Measurements from ENCODE around the gene CALU.

The CALU gene

DNA sequence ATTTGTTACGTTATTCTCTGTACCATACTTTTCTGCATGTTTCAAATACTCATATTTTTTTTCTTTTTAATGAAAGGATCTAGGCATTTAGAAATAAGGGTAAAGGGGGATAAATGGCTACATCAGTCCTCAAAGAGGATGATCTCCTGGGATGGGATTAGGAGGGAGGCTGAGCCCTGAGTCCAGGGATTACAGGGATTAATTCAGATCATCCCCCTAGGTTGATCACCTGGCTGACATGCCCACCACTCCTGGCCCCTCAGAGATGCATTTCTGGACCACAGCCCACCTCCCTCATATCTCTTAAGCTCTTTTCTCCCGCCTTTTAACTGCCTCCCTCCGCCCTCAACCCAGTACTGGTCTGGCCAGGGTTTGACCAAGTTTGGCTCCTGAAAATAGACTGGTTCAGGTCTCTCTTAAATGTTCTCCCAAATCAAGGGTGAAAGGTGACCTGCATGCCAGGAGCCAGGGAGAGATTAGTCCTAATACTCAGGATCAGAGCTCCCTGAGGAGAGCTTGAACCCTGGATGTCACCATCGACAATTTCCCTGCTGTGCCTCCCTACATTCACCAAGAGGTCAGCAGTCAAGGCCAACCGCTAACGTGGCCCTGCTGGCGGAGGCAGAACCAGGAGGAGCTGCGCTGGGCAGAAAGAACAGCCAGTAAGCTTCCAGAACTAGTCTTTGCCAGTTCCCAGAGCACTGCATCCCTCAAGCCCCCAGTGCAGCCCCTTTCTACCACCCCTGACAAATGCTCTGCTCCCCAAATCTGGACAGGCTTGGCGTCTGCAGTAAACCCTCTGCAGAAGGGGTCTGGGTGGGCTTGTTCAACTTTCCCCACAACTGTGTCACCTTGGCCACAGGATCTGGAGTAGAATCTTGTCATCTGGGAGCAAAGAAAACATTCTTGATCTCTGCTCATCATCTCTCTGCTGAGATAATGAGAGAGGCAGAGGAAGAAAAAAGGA is 49.6 kb downstream of the CALU start:
- no peak for DNase-seq (ENCODE audit: low spot score)

DNA sequence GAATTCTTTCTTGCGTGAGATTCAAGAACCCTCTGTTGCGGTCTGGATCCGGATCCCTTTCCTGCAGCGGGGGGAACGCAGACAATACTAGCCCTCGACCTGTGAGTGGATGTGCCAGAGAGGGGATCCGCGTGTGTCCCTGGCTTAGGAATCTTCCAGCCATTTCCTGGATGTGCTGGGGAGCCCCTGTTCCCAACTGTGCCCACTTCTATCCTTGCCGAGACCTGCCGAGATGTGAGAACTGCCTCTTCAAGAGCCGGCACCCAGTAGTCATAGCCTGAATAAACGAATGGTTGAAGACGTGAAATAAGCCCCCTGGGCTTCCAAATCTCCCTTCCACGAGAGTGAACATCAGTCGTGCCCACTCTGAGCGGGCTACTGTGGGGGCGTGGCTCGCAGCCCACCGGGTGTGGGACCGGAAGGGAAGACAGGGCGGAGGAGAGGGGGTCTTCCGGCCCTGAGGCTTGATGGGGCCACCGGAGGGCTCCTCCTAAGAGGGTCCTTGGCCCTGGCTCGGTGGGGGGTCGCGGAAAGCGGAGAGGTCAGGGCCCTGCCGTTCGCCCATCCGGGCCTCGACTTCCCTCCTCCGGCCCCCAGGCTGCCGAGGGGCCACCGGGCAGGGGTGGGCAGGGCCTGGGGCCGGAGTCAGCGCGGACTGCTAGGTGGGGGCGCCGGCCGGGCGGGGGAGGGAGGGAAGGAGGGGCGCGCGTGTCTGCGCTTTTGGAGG is 51.3 kb downstream of the CALU start:
- DNase-seq (ENCODE audit: low spot score): no peak

DNA sequence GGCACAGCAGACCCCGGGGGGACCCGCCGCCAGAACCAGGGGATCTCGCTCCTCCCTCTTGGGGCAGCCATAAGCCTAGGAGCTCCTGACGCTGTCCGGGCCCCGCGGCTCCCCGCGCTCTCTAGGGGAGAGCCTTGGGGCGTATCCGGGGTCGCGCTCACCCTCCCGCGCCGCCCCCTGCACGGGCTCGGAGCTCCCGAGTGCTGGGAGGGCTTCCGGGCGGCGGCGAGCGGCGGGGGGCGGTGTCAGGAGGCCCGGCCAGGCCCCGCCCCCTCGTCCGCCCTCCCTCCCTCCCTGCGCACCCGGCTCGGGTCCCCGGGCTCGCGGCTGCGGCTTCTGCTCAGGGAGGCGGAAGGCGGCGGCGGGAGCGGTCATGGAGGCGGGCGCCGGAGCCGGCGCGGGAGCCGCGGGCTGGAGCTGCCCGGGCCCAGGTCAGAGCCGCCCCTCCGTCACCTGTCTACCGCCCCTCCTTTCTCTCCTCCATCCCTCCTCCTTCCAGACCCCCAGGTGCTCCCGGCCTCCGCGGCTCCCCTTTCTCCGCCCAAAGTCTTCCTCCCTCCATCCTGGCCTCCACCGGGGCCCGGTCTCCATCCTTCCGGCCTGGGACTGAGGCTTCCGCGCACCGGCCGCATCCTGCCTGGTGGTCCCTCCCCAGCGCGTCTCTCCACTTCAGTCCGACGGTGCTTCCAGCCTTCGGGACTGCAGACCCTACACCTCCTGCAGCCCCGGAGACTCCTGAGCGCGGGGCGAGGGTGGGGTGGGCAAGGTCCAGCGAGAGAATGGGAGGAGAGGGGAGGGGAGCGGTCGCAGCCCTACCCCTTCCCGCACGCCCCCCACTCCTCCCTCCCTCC is 52.2 kb downstream of the CALU start, which contains the start of gene CCDC136:
Gene CCDC136, plus strand, starts transcription at position 848 of the 851 bp plus-strand sequence. CDS start 444 bp downstream, outside the sequence.
- peak; percentile 44 for DNase-seq (ENCODE audit: low spot score)

DNA sequence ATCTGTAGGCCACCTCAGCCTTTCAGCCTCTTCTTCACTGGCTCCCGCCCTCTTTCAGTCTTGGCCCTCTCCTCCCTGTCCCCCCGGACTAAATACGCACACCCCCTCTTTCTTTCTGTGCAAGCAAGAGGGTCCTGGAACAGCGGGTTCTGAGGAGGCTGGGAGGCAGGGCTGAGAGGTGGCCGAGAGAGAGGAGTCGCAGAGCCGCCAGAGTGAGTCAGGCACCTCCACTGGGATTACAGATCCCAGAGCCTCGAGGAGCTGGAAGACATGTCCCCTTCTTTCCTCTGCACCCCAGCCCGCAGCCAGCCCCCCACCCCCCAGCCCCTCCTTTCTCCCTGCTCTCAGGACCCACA is 52.8 kb downstream of the CALU start:
- no peak for DNase-seq (ENCODE audit: low spot score)

DNA sequence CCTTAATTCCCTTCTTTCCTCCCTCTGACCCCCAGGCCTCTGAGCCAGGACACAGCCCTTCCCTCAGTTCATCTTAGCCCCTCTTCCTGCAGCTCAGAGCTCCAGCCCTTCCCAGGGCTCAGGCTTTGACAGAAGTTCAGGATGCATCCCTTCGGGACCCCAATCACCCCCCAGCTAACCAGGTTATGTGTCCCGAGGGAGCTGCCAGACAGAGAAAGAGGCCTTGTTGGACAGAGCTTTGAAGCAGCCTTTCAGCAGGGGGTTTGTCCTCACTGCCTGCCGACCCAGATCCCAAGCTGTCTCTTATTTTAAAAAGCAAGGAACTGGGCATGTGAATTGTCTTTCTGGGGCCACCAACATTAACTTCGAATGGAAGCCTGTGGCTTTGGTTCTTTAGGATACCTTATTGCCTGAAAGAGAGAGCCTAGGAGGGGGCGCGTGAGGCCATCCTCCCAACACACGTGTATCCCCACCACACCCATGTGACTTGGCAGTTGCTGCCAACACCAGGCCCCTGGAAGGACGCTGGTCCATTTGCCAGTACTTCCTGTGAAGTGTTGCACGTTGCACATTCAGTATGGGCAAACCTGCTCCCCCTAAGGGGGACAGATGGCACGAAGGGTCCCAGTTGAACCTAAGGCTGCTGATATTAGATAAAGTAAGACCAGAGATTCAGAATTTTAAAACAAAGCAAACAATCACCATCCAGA is 53.5 kb downstream of the CALU start:
- no peak for DNase-seq (ENCODE audit: low spot score)

DNA sequence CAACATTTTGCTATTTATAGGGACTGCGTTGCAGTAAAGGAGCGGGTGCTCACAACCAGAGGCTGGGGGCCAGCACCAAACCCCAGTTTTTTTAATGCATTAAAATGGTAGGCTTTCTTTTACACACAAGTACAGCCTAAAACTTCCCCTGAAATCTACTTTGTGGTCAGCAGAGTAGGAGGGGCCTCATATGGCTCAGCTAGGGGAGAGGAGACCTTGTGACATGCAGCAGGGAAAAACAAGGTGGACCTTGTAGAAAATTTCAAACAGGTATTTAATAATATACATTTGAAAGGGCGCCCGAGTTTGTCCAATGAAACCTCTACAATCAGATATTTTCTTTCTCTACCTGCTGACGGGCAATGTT is 54.0 kb downstream of the CALU start:
- no peak for DNase-seq (ENCODE audit: low spot score)

DNA sequence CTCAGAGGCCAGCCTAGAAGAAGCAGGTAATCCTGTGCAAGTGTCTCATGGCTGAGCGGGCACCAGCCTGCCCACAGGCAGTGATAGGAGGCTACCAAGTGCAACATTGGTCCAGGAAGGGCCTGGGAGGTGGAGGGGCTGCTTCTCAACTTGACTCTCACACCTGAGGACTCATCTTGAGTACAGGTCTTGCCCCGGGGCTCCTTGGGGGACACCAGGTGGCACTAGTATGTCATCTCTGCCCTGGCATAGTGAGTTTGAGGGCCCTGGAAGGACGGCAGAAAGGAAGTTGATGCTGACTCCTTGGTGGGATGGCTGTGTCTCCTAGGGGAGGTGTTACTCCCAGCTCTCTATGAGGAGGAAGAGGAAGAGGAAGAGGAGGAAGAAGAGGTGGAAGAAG is 54.9 kb downstream of the CALU start:
- DNase-seq (ENCODE audit: low spot score): no peak

DNA sequence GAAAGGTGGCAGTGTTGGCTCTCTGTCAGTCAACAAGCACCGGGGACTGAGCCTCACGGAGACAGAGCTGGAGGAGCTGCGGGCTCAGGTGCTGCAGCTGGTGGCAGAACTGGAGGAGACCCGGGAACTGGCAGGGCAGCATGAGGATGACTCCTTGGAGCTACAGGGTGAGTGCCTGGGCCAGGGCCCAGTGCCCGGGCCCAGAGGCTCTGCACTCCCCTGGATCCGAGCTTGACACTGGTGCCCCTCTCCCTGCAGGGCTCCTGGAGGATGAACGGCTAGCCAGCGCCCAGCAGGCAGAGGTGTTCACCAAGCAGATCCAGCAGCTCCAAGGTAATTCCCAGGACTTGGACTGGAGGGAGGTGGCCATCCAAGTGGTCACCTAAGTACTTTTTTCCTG is 55.3 kb downstream of the CALU start:
- DNase-seq (ENCODE audit: low spot score): no peak

DNA sequence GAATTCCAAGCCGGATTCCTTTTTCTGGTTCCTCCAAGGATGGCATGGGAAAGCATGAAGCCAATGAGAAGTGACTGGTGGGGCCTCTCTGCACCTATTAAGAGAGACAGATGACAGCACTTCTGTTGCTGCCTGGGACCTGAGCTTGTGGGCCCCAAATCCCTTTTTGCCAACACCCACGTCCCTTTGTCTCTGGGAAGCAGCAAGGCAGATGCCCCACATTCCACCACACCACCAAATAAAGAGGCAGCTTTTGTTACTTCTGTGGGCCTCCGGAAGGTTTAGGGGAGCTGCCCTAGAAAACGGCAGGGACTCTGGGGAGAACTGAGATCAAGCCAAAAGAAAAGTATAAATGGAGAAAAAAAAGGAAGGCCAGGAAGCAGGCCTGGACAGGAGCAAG is 56.0 kb downstream of the CALU start:
- no peak for DNase-seq (ENCODE audit: low spot score)

DNA sequence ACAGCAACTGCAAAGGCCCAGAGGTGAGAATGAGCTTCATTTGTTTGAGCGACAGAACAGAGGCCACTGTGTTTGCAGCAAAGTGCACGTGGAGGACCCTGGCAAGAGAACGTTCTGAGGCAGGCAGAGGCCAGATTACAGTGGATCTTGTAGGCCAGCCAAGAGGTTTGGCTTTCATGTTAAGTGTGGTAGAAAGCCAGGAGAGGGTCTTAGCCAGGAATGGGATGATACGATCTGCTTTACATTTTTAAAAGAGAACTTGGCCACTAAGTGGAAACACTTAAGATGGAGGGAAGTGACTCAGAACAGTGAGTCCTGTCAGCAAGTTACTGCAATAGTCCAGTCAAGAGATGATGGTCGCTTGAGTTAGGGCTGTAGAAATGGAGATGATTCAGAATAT is 57.2 kb downstream of the CALU start:
- no peak for DNase-seq (ENCODE audit: low spot score)

DNA sequence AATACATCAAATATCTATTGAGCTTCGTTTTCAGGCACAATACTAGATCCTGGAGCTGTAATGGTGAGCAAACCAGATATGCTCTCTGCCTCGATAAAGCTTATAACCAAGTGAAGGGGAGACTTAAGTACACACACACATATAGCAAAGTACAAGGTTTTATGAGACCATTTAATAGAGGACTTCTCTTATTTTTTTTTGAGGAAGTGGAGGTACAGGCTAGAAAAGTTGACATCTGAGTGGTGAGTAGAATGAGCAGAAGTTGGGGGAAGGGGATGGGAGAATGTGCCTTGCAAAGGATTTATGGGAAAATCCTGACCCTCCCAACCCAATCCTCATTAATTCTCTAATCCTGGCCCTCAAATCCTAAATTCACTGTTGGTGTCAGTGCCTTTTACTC is 60.3 kb downstream of the CALU start:
- DNase-seq (ENCODE audit: low spot score): no peak

DNA sequence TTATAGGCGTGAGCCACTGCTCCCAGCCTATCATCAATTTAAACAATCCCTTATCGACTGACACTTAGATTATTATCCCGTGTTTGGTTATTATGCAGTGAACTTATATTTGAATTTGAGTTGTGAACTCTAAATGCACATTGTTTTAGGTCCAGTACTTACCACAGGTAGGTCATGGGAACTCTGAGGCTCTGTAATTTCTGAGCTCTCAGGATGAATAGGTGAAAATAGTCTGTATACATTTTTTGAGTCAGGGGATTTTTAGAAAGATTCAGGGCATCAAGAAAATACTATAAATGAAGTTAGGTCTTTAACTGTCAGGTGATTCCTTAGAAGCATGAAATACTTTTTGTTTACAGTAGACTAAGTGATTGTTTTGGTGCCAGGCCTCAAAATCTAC is 61.4 kb downstream of the CALU start:
- no peak for DNase-seq (ENCODE audit: low spot score)

DNA sequence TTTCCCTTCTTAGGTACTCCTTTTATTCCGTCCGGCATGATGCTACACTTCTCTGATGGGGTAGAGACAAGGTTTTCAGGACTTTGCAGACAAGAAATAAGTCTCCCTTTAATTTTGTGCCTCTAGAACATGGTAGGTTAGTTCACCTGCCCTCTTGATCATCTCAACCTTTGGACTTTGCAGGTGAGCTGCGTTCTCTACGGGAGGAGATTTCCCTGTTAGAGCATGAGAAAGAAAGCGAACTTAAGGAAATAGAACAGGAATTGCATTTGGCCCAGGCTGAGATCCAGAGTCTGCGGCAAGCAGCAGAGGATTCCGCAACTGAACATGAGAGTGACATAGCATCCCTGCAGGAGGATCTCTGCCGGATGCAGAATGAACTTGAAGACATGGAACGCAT is 61.8 kb downstream of the CALU start:
- DNase-seq (ENCODE audit: low spot score): no peak

DNA sequence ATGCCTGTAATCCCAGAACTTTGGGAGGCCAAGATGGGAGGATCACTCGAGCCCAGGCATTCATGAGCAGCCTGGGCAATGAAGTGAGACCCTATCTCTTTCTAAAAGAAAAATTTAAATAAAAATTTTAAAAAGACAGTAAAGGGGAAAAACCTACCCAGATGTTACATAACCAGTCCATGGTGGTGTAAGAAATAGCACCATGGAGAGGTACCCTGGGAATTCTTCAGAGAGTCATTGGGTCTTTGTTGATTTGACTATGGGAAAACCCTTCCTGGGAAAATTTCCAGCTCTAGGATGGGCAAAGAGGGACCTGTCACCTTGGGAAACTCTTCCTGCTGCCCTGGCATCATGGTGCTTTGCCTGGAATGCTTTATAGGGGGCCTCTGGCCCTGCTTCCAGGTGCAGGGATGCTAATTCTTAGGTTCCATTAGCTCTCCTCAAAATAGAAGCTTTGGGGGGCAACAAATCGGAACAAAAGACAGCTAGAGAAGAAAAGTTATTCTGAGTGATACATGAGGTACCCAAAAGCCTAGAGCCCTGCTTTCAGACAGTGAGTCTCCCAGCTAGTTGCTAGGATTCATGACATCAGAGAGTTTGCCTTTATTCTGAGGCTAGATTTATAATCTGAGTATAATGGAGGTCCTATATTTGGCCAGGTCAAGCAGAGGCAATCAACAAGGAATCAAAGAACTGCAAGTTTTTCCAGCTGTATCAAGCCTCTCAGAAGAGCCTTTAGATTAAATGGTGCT is 62.7 kb downstream of the CALU start:
- no peak for DNase-seq (ENCODE audit: low spot score)

DNA sequence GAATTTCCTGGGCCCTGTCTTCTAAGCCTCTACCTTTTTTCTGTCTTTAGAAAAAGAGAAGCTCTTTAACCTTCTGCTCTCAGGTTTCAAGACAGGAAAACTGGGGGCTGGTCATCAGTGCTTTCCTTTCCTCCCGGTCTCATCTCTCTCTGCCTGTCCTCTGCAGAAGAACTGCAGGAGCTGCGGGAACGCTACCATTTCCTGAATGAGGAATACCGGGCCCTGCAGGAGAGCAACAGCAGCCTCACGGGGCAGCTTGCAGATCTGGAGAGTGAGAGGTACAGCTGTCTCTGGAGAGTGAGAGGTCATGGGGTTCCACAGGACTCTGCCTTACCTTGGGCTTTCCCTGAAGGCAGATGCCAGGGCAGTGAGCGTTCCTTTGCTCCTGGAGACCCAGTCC is 65.3 kb downstream of the CALU start:
- no peak for DNase-seq (ENCODE audit: low spot score)

DNA sequence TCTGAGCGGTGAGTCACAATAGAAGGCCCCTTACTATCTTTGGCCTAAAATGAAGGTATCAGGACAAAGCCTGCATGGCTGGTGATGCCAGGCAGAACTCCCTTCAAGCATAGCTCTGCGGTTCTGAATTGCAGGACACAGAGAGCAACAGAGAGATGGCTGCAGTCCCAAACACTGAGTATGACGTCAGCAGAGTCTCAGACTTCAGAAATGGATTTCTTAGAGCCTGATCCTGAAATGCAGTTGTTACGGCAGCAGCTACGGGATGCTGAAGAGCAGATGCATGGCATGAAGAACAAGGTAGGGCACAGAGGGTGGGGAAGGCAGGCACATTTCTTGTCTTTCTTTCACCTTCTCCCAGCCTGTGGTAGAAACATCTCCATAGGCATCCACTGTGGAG is 66.1 kb downstream of the CALU start:
- no peak for DNase-seq (ENCODE audit: low spot score)

DNA sequence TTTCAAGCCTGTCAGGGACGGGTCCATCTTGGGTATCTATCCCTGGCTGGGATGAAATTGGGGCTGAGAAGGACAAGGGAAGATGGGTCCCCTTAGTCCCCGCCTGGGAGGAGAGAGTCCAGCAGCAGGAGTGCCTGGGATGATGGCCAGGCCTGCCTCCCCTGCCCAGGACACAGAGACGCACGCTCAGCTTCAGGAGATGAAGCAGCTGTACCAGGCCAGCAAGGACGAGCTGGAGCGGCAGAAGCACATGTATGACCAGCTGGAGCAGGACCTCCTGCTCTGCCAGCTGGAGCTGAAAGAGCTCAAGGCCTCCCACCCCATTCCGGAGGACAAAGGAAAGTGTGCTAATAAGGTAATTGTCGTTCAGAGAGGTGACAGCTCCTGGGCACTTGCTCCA is 68.0 kb downstream of the CALU start:
- DNase-seq (ENCODE audit: low spot score): no peak

DNA sequence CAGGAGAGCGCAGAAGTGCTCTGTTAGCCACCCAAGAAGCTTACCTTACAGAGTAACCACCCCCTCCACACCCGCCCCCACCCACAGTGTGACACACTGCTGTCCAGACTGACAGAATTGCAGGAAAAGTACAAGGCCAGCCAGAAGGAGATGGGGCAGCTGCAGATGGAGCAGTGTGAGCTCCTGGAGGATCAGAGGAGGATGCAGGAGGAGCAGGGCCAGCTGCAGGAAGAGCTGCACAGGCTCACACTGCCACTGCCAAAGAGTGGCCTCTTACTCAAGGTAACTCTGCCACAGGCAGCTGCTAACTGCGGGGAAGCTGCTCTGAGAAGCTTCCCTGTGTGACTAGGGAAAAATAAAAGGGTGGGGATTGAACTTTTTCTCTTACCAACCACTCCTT is 70.2 kb downstream of the CALU start:
- DNase-seq (ENCODE audit: low spot score): no peak

DNA sequence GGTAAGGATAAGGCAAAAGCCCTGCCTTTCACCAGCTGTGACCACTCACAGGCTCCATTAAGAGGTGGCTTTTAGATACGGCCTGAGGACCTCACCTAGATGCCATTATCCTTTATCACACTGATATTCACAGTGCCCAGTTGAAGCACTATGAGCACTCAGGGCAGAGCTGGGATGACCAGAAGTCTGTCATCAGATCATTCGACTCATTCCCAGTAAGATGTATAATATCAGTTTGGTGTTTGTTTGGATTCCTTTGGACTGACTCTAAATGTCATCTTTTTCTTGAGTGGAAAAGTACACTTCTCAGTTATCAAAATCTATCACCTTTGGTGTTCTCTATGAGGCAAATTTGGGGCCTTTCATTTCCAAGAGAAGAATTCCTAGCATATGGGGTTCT is 71.3 kb downstream of the CALU start:
- DNase-seq (ENCODE audit: low spot score): no peak

DNA sequence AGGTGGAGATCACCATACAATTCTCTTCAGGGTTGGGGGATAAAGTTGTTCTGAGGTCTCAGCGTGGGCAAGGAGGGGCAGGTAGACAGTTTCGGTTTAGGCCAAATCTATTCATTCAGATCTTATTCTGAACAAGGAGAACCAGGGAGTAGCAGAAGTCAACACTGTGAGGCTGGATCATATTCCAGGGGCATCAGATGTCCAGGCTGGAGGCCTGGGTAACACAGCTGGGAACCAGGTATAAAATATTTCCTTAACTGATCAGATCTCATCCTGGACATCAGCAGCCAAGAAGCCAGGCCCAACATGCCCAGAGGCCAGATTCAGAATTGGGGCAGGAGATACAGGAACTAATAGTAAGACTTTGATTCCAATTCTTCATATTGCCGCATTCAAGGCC is 71.8 kb downstream of the CALU start:
- DNase-seq (ENCODE audit: low spot score): no peak
